ENCODE data around the gene SLC4A9.

SLC4A9 gene

DNA sequence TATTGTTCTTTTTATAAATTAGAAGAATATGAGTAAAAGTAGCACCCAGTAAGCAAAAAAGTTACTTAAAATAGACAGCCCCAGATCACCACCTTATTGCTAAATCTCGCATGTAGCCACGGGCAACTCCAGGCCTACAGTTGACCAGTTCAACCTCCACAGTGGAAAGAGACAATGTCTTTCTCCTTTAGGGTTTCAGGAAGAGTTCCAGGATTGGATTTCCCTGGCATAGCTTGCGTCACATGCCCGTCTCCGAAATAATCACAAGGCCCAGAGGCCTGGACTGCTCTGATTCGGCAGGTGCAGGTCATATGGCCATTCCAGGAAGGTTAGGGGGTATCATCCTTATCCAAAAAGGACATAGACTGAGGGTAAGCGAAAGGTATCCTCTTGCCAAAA is 47.2 kb upstream of the SLC4A9 start:
- TF ChIP-seq PPARA (CRISPR knock-in tag; IDR thresholded peaks at IDR 0.05; ENCODE audit: borderline replicate concordance): no peak
- TF ChIP-seq TCF4 (CRISPR knock-in tag; IDR thresholded peaks at IDR 0.05; ENCODE audit: borderline replicate concordance): no peak
- no peak for TF ChIP-seq CSDC2 (CRISPR knock-in tag; IDR thresholded peaks at IDR 0.05)
- TF ChIP-seq, protein P1, sequence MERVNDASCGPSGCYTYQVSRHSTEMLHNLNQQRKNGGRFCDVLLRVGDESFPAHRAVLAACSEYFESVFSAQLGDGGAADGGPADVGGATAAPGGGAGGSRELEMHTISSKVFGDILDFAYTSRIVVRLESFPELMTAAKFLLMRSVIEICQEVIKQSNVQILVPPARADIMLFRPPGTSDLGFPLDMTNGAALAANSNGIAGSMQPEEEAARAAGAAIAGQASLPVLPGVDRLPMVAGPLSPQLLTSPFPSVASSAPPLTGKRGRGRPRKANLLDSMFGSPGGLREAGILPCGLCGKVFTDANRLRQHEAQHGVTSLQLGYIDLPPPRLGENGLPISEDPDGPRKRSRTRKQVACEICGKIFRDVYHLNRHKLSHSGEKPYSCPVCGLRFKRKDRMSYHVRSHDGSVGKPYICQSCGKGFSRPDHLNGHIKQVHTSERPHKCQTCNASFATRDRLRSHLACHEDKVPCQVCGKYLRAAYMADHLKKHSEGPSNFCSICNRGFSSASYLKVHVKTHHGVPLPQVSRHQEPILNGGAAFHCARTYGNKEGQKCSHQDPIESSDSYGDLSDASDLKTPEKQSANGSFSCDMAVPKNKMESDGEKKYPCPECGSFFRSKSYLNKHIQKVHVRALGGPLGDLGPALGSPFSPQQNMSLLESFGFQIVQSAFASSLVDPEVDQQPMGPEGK (CRISPR knock-in tag; IDR thresholded peaks at IDR 0.05; ENCODE audit: borderline replicate concordance): no peak
- no peak for TF ChIP-seq GLIS3 (CRISPR knock-in tag; IDR thresholded peaks at IDR 0.05)
- no peak for TF ChIP-seq ZNF70 (CRISPR knock-in tag; IDR thresholded peaks at IDR 0.05)
- TF ChIP-seq ZC3H10 (CRISPR knock-in tag; IDR thresholded peaks at IDR 0.05): no peak

DNA sequence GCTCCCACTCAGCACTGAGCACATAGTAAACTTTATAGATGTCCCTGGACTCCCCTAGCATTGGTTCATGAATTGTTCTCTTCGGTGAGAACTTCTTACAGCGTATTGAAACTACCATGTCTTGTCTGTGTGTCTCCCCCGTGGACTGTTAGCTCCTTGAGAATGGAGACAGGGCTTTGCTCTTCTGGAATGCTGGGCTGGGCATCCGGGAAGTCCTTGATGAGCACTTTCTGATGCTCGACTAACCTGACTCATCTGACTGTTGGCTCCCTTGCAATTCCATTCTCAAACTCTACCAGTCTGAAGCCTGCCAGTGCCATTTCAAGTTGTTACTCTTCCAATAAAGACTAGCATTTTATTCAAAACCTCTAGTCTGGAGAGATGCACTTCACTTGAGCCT is 42.1 kb upstream of the SLC4A9 start:
- peak; percentile 74 for ATAC-seq
- TF ChIP-seq, protein P2, sequence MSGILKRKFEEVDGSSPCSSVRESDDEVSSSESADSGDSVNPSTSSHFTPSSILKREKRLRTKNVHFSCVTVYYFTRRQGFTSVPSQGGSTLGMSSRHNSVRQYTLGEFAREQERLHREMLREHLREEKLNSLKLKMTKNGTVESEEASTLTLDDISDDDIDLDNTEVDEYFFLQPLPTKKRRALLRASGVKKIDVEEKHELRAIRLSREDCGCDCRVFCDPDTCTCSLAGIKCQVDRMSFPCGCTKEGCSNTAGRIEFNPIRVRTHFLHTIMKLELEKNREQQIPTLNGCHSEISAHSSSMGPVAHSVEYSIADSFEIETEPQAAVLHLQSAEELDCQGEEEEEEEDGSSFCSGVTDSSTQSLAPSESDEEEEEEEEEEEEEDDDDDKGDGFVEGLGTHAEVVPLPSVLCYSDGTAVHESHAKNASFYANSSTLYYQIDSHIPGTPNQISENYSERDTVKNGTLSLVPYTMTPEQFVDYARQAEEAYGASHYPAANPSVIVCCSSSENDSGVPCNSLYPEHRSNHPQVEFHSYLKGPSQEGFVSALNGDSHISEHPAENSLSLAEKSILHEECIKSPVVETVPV (CRISPR knock-in tag; IDR thresholded peaks at IDR 0.05): no peak
- TF ChIP-seq ZC3H10 (CRISPR knock-in tag; IDR thresholded peaks at IDR 0.05) (no peak), SNAI2 (CRISPR knock-in tag; IDR thresholded peaks at IDR 0.05) (no peak), BACH2 (CRISPR knock-in tag; IDR thresholded peaks at IDR 0.05; ENCODE audit: borderline replicate concordance) (no peak), ZFP30 (CRISPR knock-in tag; IDR thresholded peaks at IDR 0.05) (no peak), ZFP3 (CRISPR knock-in tag; IDR thresholded peaks at IDR 0.05) (0 out of 2 replicates have a peak, but pooled peaks have one; percentile 27)
- TF ChIP-seq, protein P3, sequence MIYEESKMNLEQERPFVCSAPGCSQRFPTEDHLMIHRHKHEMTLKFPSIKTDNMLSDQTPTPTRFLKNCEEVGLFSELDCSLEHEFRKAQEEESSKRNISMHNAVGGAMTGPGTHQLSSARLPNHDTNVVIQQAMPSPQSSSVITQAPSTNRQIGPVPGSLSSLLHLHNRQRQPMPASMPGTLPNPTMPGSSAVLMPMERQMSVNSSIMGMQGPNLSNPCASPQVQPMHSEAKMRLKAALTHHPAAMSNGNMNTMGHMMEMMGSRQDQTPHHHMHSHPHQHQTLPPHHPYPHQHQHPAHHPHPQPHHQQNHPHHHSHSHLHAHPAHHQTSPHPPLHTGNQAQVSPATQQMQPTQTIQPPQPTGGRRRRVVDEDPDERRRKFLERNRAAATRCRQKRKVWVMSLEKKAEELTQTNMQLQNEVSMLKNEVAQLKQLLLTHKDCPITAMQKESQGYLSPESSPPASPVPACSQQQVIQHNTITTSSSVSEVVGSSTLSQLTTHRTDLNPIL (CRISPR knock-in tag; IDR thresholded peaks at IDR 0.05; ENCODE audit: low read depth): no peak

More for the DNA sequence above, 47.2 kb upstream of the SLC4A9 start:
- ATAC-seq: no peak

DNA sequence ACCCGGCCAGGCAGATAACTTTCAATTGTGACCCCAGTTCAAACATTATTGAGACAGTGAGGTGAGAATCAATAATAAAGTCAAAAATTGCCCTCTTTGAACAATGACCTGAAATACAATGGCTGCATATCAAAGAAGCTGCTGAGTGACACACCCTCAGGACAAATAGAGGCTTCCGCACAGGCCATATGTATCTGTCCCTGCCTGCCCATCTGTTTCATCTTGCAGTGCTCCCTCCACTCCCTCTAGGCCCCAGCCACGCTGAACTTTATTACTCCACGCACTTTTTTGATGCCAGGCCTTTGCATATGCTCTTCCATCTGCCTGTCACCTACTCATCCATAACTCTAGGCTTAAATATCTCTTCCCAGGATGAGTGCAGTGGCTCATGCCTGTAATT is 41.2 kb upstream of the SLC4A9 start:
- no peak for ATAC-seq
- TF ChIP-seq BACH2 (CRISPR knock-in tag; IDR thresholded peaks at IDR 0.05; ENCODE audit: borderline replicate concordance) (no peak), PPARA (CRISPR knock-in tag; IDR thresholded peaks at IDR 0.05; ENCODE audit: borderline replicate concordance) (no peak), RARB (CRISPR knock-in tag; IDR thresholded peaks at IDR 0.05) (no peak), GLIS3 (CRISPR knock-in tag; IDR thresholded peaks at IDR 0.05) (no peak), TOX (CRISPR knock-in tag; IDR thresholded peaks at IDR 0.05; ENCODE audit: borderline replicate concordance) (no peak), TCF4 (CRISPR knock-in tag; IDR thresholded peaks at IDR 0.05; ENCODE audit: borderline replicate concordance) (no peak), SNAI2 (CRISPR knock-in tag; IDR thresholded peaks at IDR 0.05) (no peak), ISL1 (CRISPR knock-in tag; IDR thresholded peaks at IDR 0.05) (no peak)
- TF ChIP-seq, protein P4, sequence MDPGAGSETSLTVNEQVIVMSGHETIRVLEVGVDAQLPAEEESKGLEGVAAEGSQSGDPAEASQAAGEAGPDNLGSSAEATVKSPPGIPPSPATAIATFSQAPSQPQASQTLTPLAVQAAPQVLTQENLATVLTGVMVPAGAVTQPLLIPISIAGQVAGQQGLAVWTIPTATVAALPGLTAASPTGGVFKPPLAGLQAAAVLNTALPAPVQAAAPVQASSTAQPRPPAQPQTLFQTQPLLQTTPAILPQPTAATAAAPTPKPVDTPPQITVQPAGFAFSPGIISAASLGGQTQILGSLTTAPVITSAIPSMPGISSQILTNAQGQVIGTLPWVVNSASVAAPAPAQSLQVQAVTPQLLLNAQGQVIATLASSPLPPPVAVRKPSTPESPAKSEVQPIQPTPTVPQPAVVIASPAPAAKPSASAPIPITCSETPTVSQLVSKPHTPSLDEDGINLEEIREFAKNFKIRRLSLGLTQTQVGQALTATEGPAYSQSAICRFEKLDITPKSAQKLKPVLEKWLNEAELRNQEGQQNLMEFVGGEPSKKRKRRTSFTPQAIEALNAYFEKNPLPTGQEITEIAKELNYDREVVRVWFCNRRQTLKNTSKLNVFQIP (CRISPR knock-in tag; IDR thresholded peaks at IDR 0.05; ENCODE audit: borderline replicate concordance, low read depth): no peak
- TF ChIP-seq, protein P2 (CRISPR knock-in tag; IDR thresholded peaks at IDR 0.05): no peak
- TF ChIP-seq, protein P1 (CRISPR knock-in tag; IDR thresholded peaks at IDR 0.05; ENCODE audit: borderline replicate concordance): no peak
- TF ChIP-seq, protein P3 (CRISPR knock-in tag; IDR thresholded peaks at IDR 0.05; ENCODE audit: low read depth): no peak
